ENCODE measurements around the gene CCDC82. TPM values are rescaled to one million over a fixed set of nuclear protein-coding genes. Genes with fewer than 3 reads are reported as not detected.

Gene CCDC82
- polyA plus RNA-seq, 1 of the 3 experiments (the other 2 are of a cell fraction), result 8.7 TPM

GRCh38 chr11:96373826-96374225 lies 15.9 kb downstream of the CCDC82 start (continued):
- TF ChIP-seq FOXM1 (IDR thresholded peaks at IDR 0.05; ENCODE audit: low read depth), result no peak
- no peak for TF ChIP-seq TEAD4 (IDR thresholded peaks at IDR 0.05; ENCODE audit: borderline replicate concordance, insufficient read depth)

GRCh38 chr11:96367342-96367741 lies 22.4 kb downstream of the CCDC82 start:
- Histone ChIP-seq H3K27me3 (ENCODE audit: insufficient read depth) (no peaks in the 10 kb centered on the region), H3K9ac (no peak overlapping the region), H4K20me1 (ENCODE audit: insufficient read depth) (no peaks in the 10 kb centered on the region), H3K4me3 (ENCODE audit: low read depth in 2 of 2, low read length in 1 of 2) (no peak overlapping the region), H3F3A (replicated peaks; ENCODE audit: insufficient read depth) (no peaks in the 10 kb centered on the region), H3K4me2 (no peak overlapping the region), H3K36me3 (replicated peaks in 1 of 2; ENCODE audit: control insufficient read depth in 1 of 2, insufficient read depth in 2 of 2, low read length in 1 of 2) (peaks cover 68 to 80% of the 10 kb centered on the region in 2 experiments), H3K9me2 (no peaks in the 10 kb centered on the region), H3K4me1 (ENCODE audit: control insufficient read depth in 1 of 2, insufficient read depth in 2 of 2, low read depth in 1 of 2, low read length in 1 of 2) (no peaks in the 10 kb centered on the region), H3K9me3 (0 out of 2 replicates have a peak, but pooled peaks cover 7% of the 10 kb centered on the region), H3K79me2 (ENCODE audit: insufficient read depth) (no peaks in the 10 kb centered on the region), H3K27ac (ENCODE audit: low read depth in 2 of 2, low read length in 1 of 2) (no peak overlapping the region), H2AFZ (ENCODE audit: low read depth) (no peak overlapping the region)
- ChIA-PET POLR2A (no interaction called here), CTCF (interaction anchor here (0.7 to 1.2 kb wide), 2 partner anchors 27 to 394 kb away, joined by 3 read pairs; no protein-coding TSS in a partner anchor)
- 99% methylated on average over 2 of the region's 2 CpGs for WGBS (ENCODE audit: low lambda C conversion rate)
- TF ChIP-seq CTCF (IDR thresholded peaks at IDR 0.05), result no peak
- no peak for TF ChIP-seq IRF3 (IDR thresholded peaks at IDR 0.05; ENCODE audit: low read depth, low read length)
- TF ChIP-seq USF2 (IDR thresholded peaks at IDR 0.05; ENCODE audit: borderline replicate concordance, low read depth, low read length), result no peak
- TF ChIP-seq FOXM1 (IDR thresholded peaks at IDR 0.05; ENCODE audit: low read depth), result no peak
- no peak for TF ChIP-seq CHD2 (IDR thresholded peaks at IDR 0.05; ENCODE audit: low read length, partially characterized antibody)
- no peak for TF ChIP-seq NRF1 (IDR thresholded peaks at IDR 0.05; ENCODE audit: low read depth, low read length)
- no peak for DNase-seq

GRCh38 chr11:96366024-96366423 lies 23.7 kb downstream of the CCDC82 start:
- Histone ChIP-seq H4K20me1 (ENCODE audit: insufficient read depth) (no peaks in the 10 kb centered on the region), H3K36me3 (replicated peaks in 1 of 2; ENCODE audit: control insufficient read depth in 1 of 2, insufficient read depth in 2 of 2, low read length in 1 of 2) (peaks cover 67 to 73% of the 10 kb centered on the region in 2 experiments), H3K9me2 (no peaks in the 10 kb centered on the region), H3F3A (replicated peaks; ENCODE audit: insufficient read depth) (no peaks in the 10 kb centered on the region), H3K9ac (no peak overlapping the region), H2AFZ (ENCODE audit: low read depth) (no peak overlapping the region), H3K4me1 (ENCODE audit: control insufficient read depth in 1 of 2, insufficient read depth in 2 of 2, low read depth in 1 of 2, low read length in 1 of 2) (no peaks in the 10 kb centered on the region), H3K4me3 (ENCODE audit: low read depth in 2 of 2, low read length in 1 of 2) (no peak overlapping the region), H3K27me3 (ENCODE audit: insufficient read depth) (no peaks in the 10 kb centered on the region), H3K4me2 (no peak overlapping the region), H3K27ac (ENCODE audit: low read depth in 2 of 2, low read length in 1 of 2) (no peak overlapping the region), H3K9me3 (0 out of 2 replicates have a peak, but pooled peaks cover 7% of the 10 kb centered on the region), H3K79me2 (ENCODE audit: insufficient read depth) (no peaks in the 10 kb centered on the region)
- ChIA-PET CTCF (no interaction called here), POLR2A (no interaction called here)
- DNase-seq, result no peak
- WGBS (ENCODE audit: low lambda C conversion rate), result 73% methylated on average over 1 of the region's 1 CpG
- no peak for TF ChIP-seq EP300 (IDR thresholded peaks at IDR 0.05; ENCODE audit: borderline replicate concordance in 1 of 2, low read depth in 1 of 2, low read length in 1 of 2)
- TF ChIP-seq FOXJ3 (CRISPR knock-in tag; IDR thresholded peaks at IDR 0.05), result no peak
- no peak for TF ChIP-seq CHD2 (IDR thresholded peaks at IDR 0.05; ENCODE audit: low read length, partially characterized antibody)
- no peak for TF ChIP-seq NFIC (IDR thresholded peaks at IDR 0.05; ENCODE audit: borderline replicate concordance)
- TF ChIP-seq RAD21 (IDR thresholded peaks at IDR 0.05; ENCODE audit: low read length), result no peak
- no peak for TF ChIP-seq CTCF (IDR thresholded peaks at IDR 0.05)
- TF ChIP-seq GABPA (IDR thresholded peaks at IDR 0.05; ENCODE audit: low read depth), result no peak
- no peak for TF ChIP-seq FOSL2 (IDR thresholded peaks at IDR 0.05; ENCODE audit: borderline replicate concordance, low read depth)
- no peak for TF ChIP-seq TEAD4 (IDR thresholded peaks at IDR 0.05; ENCODE audit: borderline replicate concordance, insufficient read depth)
- TF ChIP-seq ELF1 (IDR thresholded peaks at IDR 0.05), result no peak
- no peak for TF ChIP-seq JUND (IDR thresholded peaks at IDR 0.05)
- no peak for TF ChIP-seq GATA2 (CRISPR knock-in tag; IDR thresholded peaks at IDR 0.05)
- no peak for TF ChIP-seq TCF12 (IDR thresholded peaks at IDR 0.05)
